Measurements from ENCODE around the gene TTC39A.

TTC39A gene

GRCh38 chr1:51242546-51242945 is 87.8 kb downstream of the TTC39A start:
- no peak for DNase-seq
- in situ Hi-C loops (cut with MboI; ENCODE audit: low pct_unique_long_range_greater_than_20kb, low sequenced_read_pairs): no loop called here

GRCh38 chr1:51241119-51241518 is 89.2 kb downstream of the TTC39A start:
- in situ Hi-C loops (cut with MboI; ENCODE audit: low pct_unique_long_range_greater_than_20kb, low sequenced_read_pairs): no loop called here
- no peak for DNase-seq

DNA sequence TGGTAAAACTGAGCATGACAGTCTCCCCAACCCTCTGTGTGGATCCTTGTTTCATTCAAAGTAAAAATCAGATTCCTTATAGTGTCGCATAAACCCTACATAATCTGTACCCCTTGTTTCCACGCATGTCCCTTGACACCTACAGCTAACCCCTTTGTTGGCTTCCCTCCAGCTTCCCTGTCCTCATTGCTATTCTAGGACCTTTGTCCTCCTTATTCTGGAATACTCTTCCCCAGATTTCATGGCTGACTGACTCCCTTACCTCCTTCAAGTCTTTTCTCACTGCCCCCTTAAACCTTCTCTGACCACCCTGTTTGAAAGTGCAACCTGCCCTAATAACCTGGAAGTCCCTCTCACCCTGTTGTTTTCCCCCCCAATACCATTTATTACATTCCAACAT is 90.3 kb downstream of the TTC39A start:
- in situ Hi-C loops (cut with MboI; ENCODE audit: low pct_unique_long_range_greater_than_20kb, low sequenced_read_pairs): no loop called here
- no peak for DNase-seq

DNA sequence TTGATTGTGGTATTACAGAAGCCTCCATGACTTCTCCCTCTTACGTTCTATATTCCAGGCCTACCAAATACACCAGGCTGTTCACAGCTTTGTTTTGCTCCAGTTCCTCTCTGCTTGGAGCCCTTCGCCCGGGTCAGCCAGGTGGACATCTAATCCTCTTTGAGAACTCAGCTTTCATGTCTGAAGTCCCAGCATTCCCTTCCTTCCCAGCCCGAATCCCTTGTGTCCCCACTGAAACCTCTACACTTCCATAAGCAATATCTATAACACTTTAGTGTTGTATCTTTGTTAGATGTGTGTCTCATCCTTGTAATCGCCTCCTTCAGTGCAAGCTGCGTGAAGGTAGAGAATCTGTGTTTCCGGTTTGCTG is 92.3 kb downstream of the TTC39A start:
- in situ Hi-C loops (cut with MboI; ENCODE audit: low pct_unique_long_range_greater_than_20kb, low sequenced_read_pairs): no loop called here
- DNase-seq: peak; percentile 24

GRCh38 chr1:51237351-51238033 is 92.9 kb downstream of the TTC39A start:
- peak; percentile 13 for DNase-seq
- in situ Hi-C loops (cut with MboI; ENCODE audit: low pct_unique_long_range_greater_than_20kb, low sequenced_read_pairs): no loop called here

Data from KBM-7 (cell line).